VCaP (cell line): ENCODE results near the gene CYB561D2.
A peak's percentile ranks its signal among the peaks of the same experiment; 100 is the strongest.

Source experiments
- H3K27ac ChIP-seq: fragments of 450-650 bp; 2 replicates; pipeline ENCODE4 v1.5.1; 2017
- CTCF ChIP-seq: fragments of 450-650 bp; conservative IDR thresholded peaks from 2 replicates; pipeline ENCODE4 v1.5.1; 2017; ENCODE audit warnings: mild to moderate bottlenecking, moderate library complexity

The CYB561D2 gene

GRCh38 chr3:50390508-50391224 lies 40.0 kb downstream of the CYB561D2 start:
- no peak for TF ChIP-seq CTCF
- peak overlapping the region; percentile 52; the same call in 1 of the 2 replicates for H3K27ac ChIP-seq

DNA sequence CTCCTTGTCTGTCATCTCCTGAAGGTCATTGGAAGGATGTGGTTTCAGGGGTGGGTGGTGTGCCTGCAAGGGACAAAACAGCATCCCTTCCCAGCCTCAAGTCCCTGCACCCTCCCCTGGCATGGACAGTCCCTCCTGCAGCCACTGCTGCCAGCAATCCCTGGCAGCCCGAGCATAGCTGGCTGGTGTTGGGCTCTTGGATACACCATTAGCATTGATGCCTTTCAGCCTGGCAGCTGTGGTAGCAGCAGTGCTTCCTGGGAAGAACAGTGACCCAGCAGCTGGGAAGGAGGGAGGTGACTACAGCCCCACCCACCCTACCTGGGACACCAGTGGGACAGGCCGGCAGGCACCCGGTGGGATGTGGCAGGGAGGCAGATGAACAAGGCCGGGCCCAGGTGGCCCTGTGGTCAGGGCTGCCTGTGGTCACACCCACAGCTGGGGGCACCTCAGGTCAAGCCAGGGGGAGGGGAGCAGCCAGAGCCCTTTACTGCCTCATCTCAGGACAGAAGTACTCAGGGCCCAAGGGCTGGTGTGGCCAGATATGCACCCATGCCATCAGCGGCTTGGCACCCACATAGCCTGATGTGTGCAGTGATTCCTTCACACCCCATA lies 41.5 kb downstream of the CYB561D2 start:
- no peak for TF ChIP-seq CTCF
- H3K27ac ChIP-seq = no peak overlapping the region

DNA sequence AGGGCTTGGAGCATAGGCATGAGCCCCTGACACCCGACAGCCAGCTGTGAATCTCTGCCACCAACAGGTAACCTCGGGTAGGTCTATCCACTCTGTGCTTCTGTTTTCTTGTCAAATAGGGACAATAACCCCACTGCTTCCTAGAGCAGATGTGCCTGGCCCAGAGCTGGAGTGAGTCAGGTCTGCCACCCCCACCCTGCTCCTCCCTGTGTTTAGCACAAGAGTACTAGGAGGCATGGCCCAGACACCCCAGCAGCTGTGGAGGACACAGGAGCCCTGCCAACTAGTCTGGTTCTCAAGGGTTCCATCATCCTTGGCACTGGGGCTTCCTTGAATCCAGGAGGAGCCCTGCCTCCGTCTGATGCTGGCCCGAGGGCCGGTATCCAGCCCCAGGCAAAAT lies 42.4 kb downstream of the CYB561D2 start:
- no peak overlapping the region for H3K27ac ChIP-seq
- no peak for TF ChIP-seq CTCF

DNA sequence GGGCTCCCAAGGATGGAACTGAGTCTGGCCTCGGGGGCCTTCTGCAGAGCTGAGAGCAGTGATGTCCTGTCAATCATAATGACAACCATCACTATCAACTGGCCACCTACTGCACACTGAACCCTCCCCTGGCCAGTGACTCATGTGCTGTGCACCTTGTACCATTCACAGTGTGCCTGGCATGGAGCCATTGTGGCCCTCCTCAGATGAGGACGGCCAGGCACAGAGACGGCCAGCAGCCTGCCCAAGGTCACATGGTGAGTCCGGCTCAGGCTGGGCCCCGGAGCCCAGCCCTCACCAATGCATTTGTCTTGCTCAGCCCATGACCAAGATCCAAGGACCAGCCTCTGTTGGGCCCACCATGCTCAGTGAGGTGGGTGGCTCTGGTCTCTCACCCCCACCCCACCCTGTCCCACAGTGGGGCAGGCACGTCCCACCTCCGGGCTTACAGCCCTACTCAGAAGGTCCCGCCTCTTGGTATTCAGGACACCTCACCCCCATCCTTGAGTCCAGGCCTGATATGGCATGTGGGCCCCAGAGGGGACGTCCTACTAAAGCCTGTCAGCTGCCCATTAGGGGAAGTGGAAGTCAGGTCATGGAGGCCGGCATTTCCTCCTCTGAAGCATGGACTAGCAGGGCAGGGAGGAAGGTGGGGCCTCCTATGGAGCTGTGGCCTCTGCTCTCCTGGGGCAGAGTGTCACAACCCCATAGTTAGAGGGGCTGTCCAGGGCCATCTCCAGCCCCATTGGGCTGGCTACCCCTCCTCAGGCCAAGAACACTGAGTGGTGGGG lies 44.6 kb downstream of the CYB561D2 start:
- no peak for TF ChIP-seq CTCF
- H3K27ac ChIP-seq = no peak overlapping the region

- no peak for TF ChIP-seq CTCF
- H3K27ac ChIP-seq = no peak overlapping the region
These were observed 45.8 kb downstream of the CYB561D2 start for GRCh38 chr3:50396502-50396901.

DNA sequence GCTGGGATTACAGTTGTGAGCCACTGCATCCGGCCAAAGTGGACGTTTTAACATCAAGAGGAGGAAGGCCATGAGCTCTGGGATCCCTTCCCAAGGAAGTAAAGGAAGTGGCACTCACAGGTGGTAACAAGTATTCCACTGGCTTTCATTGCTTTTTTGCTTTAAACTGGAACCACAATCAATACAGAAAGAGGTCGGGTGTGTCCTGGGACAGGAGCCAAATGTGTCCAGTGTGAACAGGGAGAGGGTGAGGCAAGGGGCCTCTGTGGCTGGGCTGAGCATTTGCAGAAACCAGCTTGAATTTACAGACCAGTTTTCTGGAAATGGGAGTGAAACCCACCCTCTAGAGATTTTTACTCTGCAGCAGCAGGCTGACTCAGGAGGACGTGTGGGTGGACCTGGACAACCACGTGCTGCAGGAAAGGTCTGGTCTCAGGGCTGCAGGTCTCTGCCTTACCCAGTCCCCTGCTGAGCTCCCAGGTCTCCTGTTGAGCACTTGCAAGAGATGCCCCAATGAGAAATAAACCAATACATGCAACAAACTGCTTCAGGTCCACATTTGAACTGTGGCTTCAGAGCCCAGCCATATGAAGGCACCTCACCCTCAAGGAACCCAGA lies 51.4 kb downstream of the CYB561D2 start:
- no peak for TF ChIP-seq CTCF
- no peak overlapping the region for H3K27ac ChIP-seq
